Endothelial cell of umbilical vein (primary cell): ENCODE results near the gene MRPS34. TPM values are rescaled to one million over a fixed set of nuclear protein-coding genes. Genes with fewer than 3 reads are reported as not detected.

Source experiments
- BruUV-seq: library from RNA; stranded (reverse); fragments of 400-500 nt; replicated peaks from 2 replicates; lab custom pipeline; 2021; lab: Mats Ljungman, UMichigan
- CTCF ChIA-PET: fragments of 300-600, 350-600 bp; sonication (Branson Sonifier 250); formaldehyde crosslinking; loops from one replicate; lab custom pipeline; 2021; ENCODE audit warnings: antibody characterized with exemption, inconsistent platforms; lab: Charles Lee
- POLR2A ChIA-PET: fragments of 300-600, 350-600 bp; sonication (Branson Sonifier 250); formaldehyde crosslinking; loops from one replicate; lab custom pipeline; 2021; ENCODE audit warnings: antibody characterized with exemption, inconsistent platforms; lab: Charles Lee
- DNase-seq: peaks from one replicate; pipeline ENCODE4 v3.0.0-alpha.2; 2011; ENCODE audit warnings: low read depth, low spot score
- FAIRE-seq: peaks from 2 replicates; lab custom pipeline; 2011; peaks lifted over from hg19 to GRCh38; lab: Jason Lieb, UNC
- H2AFZ ChIP-seq: 2 replicates; pipeline ENCODE4 v1.6.0; 2012; ENCODE audit warnings: low read depth, low read length, control low read depth, inconsistent platforms
- H3K27ac ChIP-seq: 2 replicates; pipeline ENCODE4 v1.5.1; 2011; ENCODE audit warnings: low read depth, mild to moderate bottlenecking, control low read depth, low read length, moderate library complexity; ENCODE audit not compliant: insufficient read depth
- H3K27me3 ChIP-seq, 2 experiments: 2 replicates each; pipeline versions ENCODE4 v1.6.0 to v1.6.1; 2011; ENCODE audit warnings: low read length in 2 of 2, mixed read lengths in 1 of 2; ENCODE audit not compliant: control insufficient read depth in 2 of 2, insufficient read depth in 2 of 2
- H3K36me3 ChIP-seq, 2 experiments: 2 replicates in 1 of 2; 3 replicates in 1 of 2; pipeline ENCODE4 v1.5.1; 2011; ENCODE audit warnings: low read length in 2 of 2, mild to moderate bottlenecking in 1 of 2, moderate library complexity in 1 of 2; ENCODE audit not compliant: control insufficient read depth in 2 of 2, insufficient read depth in 2 of 2; ENCODE audit errors: extremely low read depth in 1 of 2
- H3K4me1 ChIP-seq: 3 replicates; pipeline ENCODE4 v1.5.1; 2011; ENCODE audit warnings: mild to moderate bottlenecking, low read length; ENCODE audit not compliant: control insufficient read depth, insufficient read depth; ENCODE audit errors: extremely low read depth
- H3K4me2 ChIP-seq: 2 replicates; pipeline ENCODE4 v1.6.1; 2011; ENCODE audit warnings: low read length, control low read depth, mixed read lengths; ENCODE audit not compliant: insufficient read depth
- H3K4me3 ChIP-seq, 3 experiments: fragments of 200-600 bp in 1 of 3; sonication (generic), shearing (Covaris generic) in 1 of 3; replicated peaks in 1 of 3; 2 replicates each; pipeline ENCODE4 v1.5.1; 2011 to 2016; ENCODE audit warnings: control low read depth in 3 of 3, low read length in 3 of 3, mild to moderate bottlenecking in 2 of 3, inconsistent platforms in 1 of 3, low read depth in 1 of 3, moderate library complexity in 1 of 3; ENCODE audit not compliant: insufficient read depth in 1 of 3
- H3K79me2 ChIP-seq: 2 replicates; pipeline ENCODE4 v1.6.0; 2012; ENCODE audit warnings: low read length, inconsistent platforms; ENCODE audit not compliant: control insufficient read depth, insufficient read depth
- H3K9ac ChIP-seq: replicated peaks from 2 replicates; pipeline ENCODE3; 2011; ENCODE audit warnings: low read length, control low read depth; ENCODE audit not compliant: insufficient read depth; ENCODE audit errors: extremely low read depth
- H3K9me1 ChIP-seq: replicated peaks from 3 replicates; pipeline ENCODE4 v1.6.0; 2011; ENCODE audit warnings: mild to moderate bottlenecking, low read length; ENCODE audit not compliant: control insufficient read depth, insufficient read depth; ENCODE audit errors: extremely low read depth
- H3K9me3 ChIP-seq: replicated peaks from 2 replicates; pipeline ENCODE4 v1.5.1; 2012; ENCODE audit warnings: low read length, inconsistent platforms; ENCODE audit not compliant: control insufficient read depth, insufficient read depth
- H4K20me1 ChIP-seq: replicated peaks from 2 replicates; pipeline ENCODE3; 2011; ENCODE audit warnings: mild to moderate bottlenecking, low read length; ENCODE audit not compliant: control insufficient read depth, insufficient read depth; ENCODE audit errors: extremely low read depth
- EZH2 ChIP-seq: IDR thresholded peaks from 2 replicates; pipeline ENCODE4 v1.6.1; 2012; ENCODE audit warnings: borderline replicate concordance, low read depth, mild to moderate bottlenecking, moderate library complexity, low read length, inconsistent platforms; ENCODE audit not compliant: severe bottlenecking
- FOS ChIP-seq: IDR thresholded peaks from 2 replicates; pipeline ENCODE4 v1.6.1; 2011; ENCODE audit warnings: mild to moderate bottlenecking, low read length, moderate library complexity, borderline replicate concordance; ENCODE audit not compliant: insufficient read depth
- GATA2 ChIP-seq: IDR thresholded peaks from 2 replicates; pipeline ENCODE4 v1.7.0; 2011; ENCODE audit warnings: low read depth, mild to moderate bottlenecking, moderate library complexity, mixed read lengths, low read length; ENCODE audit not compliant: insufficient read length, insufficient read depth
- JUN ChIP-seq: IDR thresholded peaks from 2 replicates; pipeline ENCODE4 v1.6.1; 2011; ENCODE audit warnings: borderline replicate concordance, low read depth; ENCODE audit not compliant: insufficient read length, insufficient read depth
- MYC ChIP-seq: IDR thresholded peaks from one replicate; pipeline ENCODE4 v1.6.1; 2011; ENCODE audit warnings: mild to moderate bottlenecking, low read depth, low read length
- POLR2A ChIP-seq: IDR thresholded peaks from 2 replicates; pipeline ENCODE4 v1.6.1; 2012; ENCODE audit warnings: low read depth, mild to moderate bottlenecking, control low read depth, low read length
- POLR2AphosphoS5 ChIP-seq: IDR thresholded peaks from 2 replicates; pipeline ENCODE4 v1.6.1; 2012; ENCODE audit warnings: low read depth, mild to moderate bottlenecking, control low read depth, low read length, moderate library complexity; ENCODE audit not compliant: insufficient read depth
- dilution Hi-C: fragments of 300-500 bp; cut with MboI; formaldehyde crosslinking; loops from one replicate; pipeline ENCODE4 v1.15.0; 2019; ENCODE audit warnings: low sequenced_read_pairs; ENCODE audit not compliant: extremely low pct_ligation_motif_present
- intact Hi-C: fragments of 100-400 bp; cut with micrococcal nuclease; formaldehyde crosslinking; loops from one replicate; pipeline ENCODE4 v1.10.0; 2022
- polyA plus RNA-seq, 4 experiments: library from polyadenylated mRNA; depleted of rRNA in 3 of 4; stranded (reverse) in 3 of 4; unstranded in 1 of 4; fragments of >200 nt; gene quantifications; 2 replicates each; pipeline versions ENCODE4 v1.2.1 to v1.2.3, GENCODE V29; 2011 to 2012; ENCODE audit warnings: missing spikeins in 1 of 4
- total RNA-seq: library from RNA; stranded (reverse); gene quantifications from 2 replicates; pipeline ENCODE4 v1.2.3, GENCODE V29; 2021
- TF ChIP-seq, protein P1 (sequence below), 2 donors: IDR thresholded peaks; 1 replicate in 1 of 2; 2 replicates in 1 of 2; pipeline ENCODE4 v1.5.1; 2011; ENCODE audit warnings: low read length in 2 of 2, mild to moderate bottlenecking in 2 of 2, moderate library complexity in 2 of 2, control low read depth in 1 of 2, inconsistent platforms in 1 of 2, low read depth in 1 of 2; ENCODE audit not compliant: insufficient read depth in 1 of 2; ENCODE audit errors: extremely low read depth in 1 of 2
- TF ChIP-seq, protein P2 (sequence below): IDR thresholded peaks from 2 replicates; pipeline ENCODE4 v1.6.1; 2011; ENCODE audit not compliant: insufficient read depth, insufficient read length

MRPS34 gene
- total and polyA plus RNA-seq, 2 donors (not counting 3 experiments of a cell fraction or from before 2014, with no cell fraction given), result 82.1 to 102 TPM

DNA sequence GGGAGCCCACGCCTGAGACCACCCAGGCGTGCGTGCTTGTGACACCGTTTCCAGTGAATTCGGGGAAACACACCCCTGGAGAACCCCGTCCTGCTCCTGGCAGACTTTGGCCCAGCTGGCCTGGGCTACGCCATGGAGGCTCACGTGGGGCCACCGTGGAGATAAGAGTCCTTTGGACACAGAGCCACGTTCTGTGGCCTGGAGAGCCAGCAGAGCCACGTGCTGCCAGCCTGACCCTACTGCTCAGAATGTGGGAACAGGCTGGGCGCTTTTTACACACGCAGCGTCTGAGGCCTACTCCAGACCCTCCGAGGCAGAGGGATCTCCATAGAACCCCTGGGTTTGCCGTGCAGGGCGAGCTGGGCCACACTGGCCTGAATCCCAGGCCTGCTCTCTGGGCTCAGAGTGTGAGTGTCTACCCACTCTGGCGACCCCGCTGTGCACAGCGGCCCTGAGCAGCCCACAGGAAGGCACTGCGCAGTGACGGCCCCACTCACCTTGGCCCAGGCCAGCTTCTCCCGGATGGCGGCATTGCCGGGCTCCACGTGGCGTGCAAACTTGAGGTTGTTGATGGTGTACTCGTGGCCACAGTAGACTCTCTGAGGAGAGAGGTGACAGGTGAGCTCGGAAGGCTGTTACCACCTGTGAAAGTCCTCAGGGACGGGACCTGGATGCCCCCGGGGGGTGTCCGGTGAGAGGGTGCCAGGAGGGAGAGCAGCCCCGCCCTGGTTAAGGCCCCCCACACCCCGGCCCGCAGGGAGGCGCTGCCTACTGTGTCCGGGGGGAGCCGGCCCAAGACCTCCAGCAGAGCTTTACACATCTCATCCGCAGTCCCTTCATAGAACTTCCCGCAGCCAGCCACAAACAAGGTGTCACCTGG lies 43.7 kb upstream of the MRPS34 start:
- FAIRE-seq, result no peak
- Histone ChIP-seq H3K27me3 (no peaks in the 10 kb centered on the region), H3K4me3 (no peak overlapping the region), H3K9me3 (no peaks in the 10 kb centered on the region), H3K4me2 (no peak overlapping the region), H3K4me1 (no peaks in the 10 kb centered on the region), H3K36me3 (peaks cover 0 to 32% of the 10 kb centered on the region in 2 experiments), H3K27ac (no peak overlapping the region), H4K20me1 (no peaks in the 10 kb centered on the region), H2AFZ (no peak overlapping the region), H3K79me2 (no peaks in the 10 kb centered on the region), H3K9ac (no peak overlapping the region), H3K9me1 (no peaks in the 10 kb centered on the region)
- dilution Hi-C loops (no loop called here), intact Hi-C loops (no loop called here)
- no TSS peak for BruUV-seq
- no peak for DNase-seq
- ChIA-PET POLR2A (no interaction called here), CTCF (no interaction called here)
- no peak for TF ChIP-seq MYC
- TF ChIP-seq POLR2AphosphoS5, result no peak
- TF ChIP-seq EZH2, result no peak

DNA sequence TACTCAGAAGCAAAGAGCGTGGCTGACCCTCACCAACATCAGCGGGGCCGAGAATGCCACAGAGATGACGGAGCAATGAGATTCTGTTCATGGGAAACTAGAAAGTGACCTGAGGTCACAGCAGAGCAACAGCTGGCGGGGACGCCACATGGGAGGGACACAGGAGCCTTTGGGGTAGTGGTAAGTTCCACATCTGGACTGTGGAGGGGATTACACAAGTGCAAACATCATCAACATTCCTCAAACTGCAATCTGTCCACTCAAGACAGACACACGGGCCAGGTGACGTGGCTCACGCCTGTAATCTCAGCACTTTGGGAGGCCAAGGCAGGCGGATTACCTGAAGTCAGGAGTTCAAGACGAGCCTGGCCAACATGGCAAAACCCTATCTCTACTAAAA lies 42.5 kb upstream of the MRPS34 start:
- intact Hi-C loops, result no loop called here
- POLR2A ChIA-PET, result no interaction called here
- TF ChIP-seq POLR2AphosphoS5, result no peak
- no peak for TF ChIP-seq MYC
- TF ChIP-seq FOS, result no peak
- TF ChIP-seq GATA2, result no peak
- TF ChIP-seq, protein P1, sequence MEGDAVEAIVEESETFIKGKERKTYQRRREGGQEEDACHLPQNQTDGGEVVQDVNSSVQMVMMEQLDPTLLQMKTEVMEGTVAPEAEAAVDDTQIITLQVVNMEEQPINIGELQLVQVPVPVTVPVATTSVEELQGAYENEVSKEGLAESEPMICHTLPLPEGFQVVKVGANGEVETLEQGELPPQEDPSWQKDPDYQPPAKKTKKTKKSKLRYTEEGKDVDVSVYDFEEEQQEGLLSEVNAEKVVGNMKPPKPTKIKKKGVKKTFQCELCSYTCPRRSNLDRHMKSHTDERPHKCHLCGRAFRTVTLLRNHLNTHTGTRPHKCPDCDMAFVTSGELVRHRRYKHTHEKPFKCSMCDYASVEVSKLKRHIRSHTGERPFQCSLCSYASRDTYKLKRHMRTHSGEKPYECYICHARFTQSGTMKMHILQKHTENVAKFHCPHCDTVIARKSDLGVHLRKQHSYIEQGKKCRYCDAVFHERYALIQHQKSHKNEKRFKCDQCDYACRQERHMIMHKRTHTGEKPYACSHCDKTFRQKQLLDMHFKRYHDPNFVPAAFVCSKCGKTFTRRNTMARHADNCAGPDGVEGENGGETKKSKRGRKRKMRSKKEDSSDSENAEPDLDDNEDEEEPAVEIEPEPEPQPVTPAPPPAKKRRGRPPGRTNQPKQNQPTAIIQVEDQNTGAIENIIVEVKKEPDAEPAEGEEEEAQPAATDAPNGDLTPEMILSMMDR (IDR thresholded peaks at IDR 0.05; ENCODE audit: extremely low read depth in 1 of 2, insufficient read depth in 1 of 2, low read depth in 1 of 2, low read length in 2 of 2), result no peak
- TF ChIP-seq JUN, result no peak
- TF ChIP-seq POLR2A, result no peak
- no peak for TF ChIP-seq EZH2
- TF ChIP-seq, protein P2, sequence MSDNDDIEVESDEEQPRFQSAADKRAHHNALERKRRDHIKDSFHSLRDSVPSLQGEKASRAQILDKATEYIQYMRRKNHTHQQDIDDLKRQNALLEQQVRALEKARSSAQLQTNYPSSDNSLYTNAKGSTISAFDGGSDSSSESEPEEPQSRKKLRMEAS, result no peak

More for the DNA sequence above, 42.5 kb upstream of the MRPS34 start:
- no peak overlapping the region for H3K4me3 ChIP-seq
- H2AFZ ChIP-seq, result no peak overlapping the region
- CTCF ChIA-PET, result interaction anchor here (0.7 kb wide), 1 partner anchor 43 kb away, joined by 4 read pairs; no protein-coding TSS in a partner anchor
- no peaks in the 10 kb centered on the region for H3K9me3 ChIP-seq
- no TSS peak for BruUV-seq
- peaks cover 0 to 27% of the 10 kb centered on the region in 2 experiments for H3K36me3 ChIP-seq
- no peak overlapping the region for H3K9ac ChIP-seq
- no peak overlapping the region for H3K4me2 ChIP-seq
- H3K27me3 ChIP-seq, result no peaks in the 10 kb centered on the region
- H4K20me1 ChIP-seq, result no peaks in the 10 kb centered on the region
- dilution Hi-C loops, result no loop called here
- H3K9me1 ChIP-seq, result no peaks in the 10 kb centered on the region
- no peaks in the 10 kb centered on the region for H3K79me2 ChIP-seq
- no peaks in the 10 kb centered on the region for H3K4me1 ChIP-seq
- no peak for DNase-seq
- no peak overlapping the region for H3K27ac ChIP-seq
- no peak for FAIRE-seq
